BLaER1 (cell line): ENCODE measurements around the gene MEN1.

Source experiments
- H3K27ac ChIP-seq: shearing (Covaris generic); formaldehyde crosslinking; 2 replicates; pipeline ENCODE4 v1.8.1; 2022
- H3K27me3 ChIP-seq: shearing (Covaris generic); formaldehyde crosslinking; 2 replicates; pipeline ENCODE4 v1.8.1; 2022
- H3K36me3 ChIP-seq: shearing (Covaris generic); formaldehyde crosslinking; 2 replicates; pipeline ENCODE4 v1.8.1; 2022
- H3K4me1 ChIP-seq: shearing (Covaris generic); formaldehyde crosslinking; 2 replicates; pipeline ENCODE4 v1.8.1; 2022
- H3K4me2 ChIP-seq: shearing (Covaris generic); formaldehyde crosslinking; 2 replicates; pipeline ENCODE4 v1.8.1; 2022
- H3K4me3 ChIP-seq: shearing (Covaris generic); formaldehyde crosslinking; 2 replicates; pipeline ENCODE4 v1.8.1; 2022
- H3K9ac ChIP-seq: shearing (Covaris generic); formaldehyde crosslinking; 2 replicates; pipeline ENCODE4 v1.8.1; 2022
- H3K9me3 ChIP-seq: shearing (Covaris generic); formaldehyde crosslinking; 2 replicates; pipeline ENCODE4 v1.8.1; 2022
- H4K20me1 ChIP-seq: shearing (Covaris generic); formaldehyde crosslinking; 2 replicates; pipeline ENCODE4 v1.8.1; 2022
- Cebpa-rat ChIP-seq: shearing (Covaris generic); IDR thresholded peaks from 2 replicates; pipeline ENCODE4 v1.8.1; 2022

MEN1 gene

DNA sequence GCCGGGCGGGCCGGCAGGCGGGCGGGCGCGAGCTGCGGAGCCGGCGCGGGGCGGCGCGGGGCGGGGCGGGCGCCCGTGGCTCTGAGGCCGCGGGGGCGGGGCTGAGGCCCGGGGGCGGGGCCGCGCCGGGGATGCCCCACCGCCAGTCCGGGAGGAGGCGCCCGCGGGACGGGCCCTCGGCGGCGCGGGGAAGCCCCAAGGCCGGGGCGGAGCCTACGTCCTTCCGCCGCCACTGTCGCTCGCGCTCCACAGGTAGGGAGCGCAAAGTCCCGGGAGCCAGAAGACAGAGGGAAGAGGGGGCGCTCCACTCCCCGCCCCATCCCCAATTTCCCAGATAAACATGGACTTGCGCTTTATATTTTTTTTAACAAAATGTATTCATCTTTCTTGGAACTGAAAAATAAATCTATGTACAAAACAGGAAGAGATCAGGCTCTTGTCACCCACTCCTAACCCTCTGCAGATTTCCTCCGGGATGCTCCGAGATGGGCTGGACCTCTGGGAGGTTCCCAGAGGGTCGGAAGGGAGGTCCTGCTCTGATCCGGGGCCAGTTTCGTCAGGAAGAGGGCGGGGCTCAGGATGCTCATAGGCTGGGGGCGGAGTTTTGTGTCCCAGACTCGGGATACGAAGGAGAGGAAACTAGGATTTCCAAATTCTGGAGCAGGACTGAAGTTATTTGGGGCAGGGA, 7.0 kb downstream of the MEN1 start, which contains the start of gene MAP4K2:
MAP4K2 (minus strand) TSS at position 57 of the 688 bp plus-strand sequence. CDS start 65 bp downstream, outside the sequence.
- peaks cover 19% of the 10 kb centered on the region; the same call in 1 of the 2 replicates for H4K20me1 ChIP-seq
- peak within 1 kb of the TSS; percentile 100 for H3K4me2 ChIP-seq
- peak within 1 kb of the TSS; percentile 73 for H3K4me3 ChIP-seq
- peak within 1 kb of the TSS; percentile 89 for H3K27ac ChIP-seq
- H3K9ac ChIP-seq: peak within 1 kb of the TSS; percentile 75
- H3K4me1 ChIP-seq: peaks cover 71% of the 10 kb centered on the region
- H3K9me3 ChIP-seq: no peaks in the 10 kb centered on the region
- peaks cover 48% of the 10 kb centered on the region for H3K36me3 ChIP-seq
- H3K27me3 ChIP-seq: no peaks in the 10 kb centered on the region
- no peak for TF ChIP-seq Cebpa-rat

DNA sequence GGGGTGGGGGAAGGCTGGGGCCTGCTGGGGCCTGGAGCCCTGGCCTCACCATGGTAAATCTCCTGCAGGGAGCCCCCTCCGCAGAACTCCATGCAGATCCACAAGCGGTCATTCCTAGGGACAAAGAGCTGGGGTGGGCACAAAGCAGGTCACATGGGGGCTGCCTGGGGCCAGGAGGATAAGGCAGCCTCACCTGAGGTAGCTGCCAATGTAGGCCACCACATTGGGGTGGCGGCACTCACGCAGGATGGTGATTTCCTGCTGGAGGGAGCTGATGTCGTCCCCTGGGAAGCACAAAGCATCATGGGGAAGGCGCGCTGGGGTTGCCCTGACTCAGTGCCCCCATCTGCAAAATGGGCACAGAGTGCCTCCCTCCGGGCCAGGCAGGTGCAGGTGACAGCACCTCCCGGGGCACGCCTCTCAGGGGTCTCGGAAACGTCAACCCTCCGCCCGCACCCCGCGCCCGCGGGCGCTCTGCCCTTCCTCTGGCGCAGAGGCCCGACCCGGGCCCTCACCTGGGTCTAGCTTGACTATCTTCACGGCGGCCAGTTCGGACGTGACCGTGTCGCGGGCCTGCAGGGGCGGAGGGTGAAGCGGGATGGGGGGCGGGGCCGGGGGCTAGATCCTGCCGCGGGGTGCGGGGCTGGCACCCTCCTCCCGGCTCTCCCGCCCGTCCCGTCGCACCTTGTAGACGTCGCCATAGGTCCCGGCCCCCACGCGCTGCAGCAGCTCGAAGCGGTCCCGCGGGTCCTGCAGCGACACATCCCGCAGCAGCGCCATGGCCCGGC, 7.8 kb downstream of the MEN1 start:
- H3K27ac ChIP-seq: peak overlapping the region; percentile 89
- peaks cover 69% of the 10 kb centered on the region for H3K4me1 ChIP-seq
- peak overlapping the region; percentile 100 for H3K4me2 ChIP-seq
- peaks cover 12% of the 10 kb centered on the region; the same call in 1 of the 2 replicates for H4K20me1 ChIP-seq
- H3K4me3 ChIP-seq: peak overlapping the region; percentile 73
- H3K9me3 ChIP-seq: no peaks in the 10 kb centered on the region
- peaks cover 43% of the 10 kb centered on the region for H3K36me3 ChIP-seq
- peak overlapping the region; percentile 75 for H3K9ac ChIP-seq
- H3K27me3 ChIP-seq: no peaks in the 10 kb centered on the region
- TF ChIP-seq Cebpa-rat: no peak

DNA sequence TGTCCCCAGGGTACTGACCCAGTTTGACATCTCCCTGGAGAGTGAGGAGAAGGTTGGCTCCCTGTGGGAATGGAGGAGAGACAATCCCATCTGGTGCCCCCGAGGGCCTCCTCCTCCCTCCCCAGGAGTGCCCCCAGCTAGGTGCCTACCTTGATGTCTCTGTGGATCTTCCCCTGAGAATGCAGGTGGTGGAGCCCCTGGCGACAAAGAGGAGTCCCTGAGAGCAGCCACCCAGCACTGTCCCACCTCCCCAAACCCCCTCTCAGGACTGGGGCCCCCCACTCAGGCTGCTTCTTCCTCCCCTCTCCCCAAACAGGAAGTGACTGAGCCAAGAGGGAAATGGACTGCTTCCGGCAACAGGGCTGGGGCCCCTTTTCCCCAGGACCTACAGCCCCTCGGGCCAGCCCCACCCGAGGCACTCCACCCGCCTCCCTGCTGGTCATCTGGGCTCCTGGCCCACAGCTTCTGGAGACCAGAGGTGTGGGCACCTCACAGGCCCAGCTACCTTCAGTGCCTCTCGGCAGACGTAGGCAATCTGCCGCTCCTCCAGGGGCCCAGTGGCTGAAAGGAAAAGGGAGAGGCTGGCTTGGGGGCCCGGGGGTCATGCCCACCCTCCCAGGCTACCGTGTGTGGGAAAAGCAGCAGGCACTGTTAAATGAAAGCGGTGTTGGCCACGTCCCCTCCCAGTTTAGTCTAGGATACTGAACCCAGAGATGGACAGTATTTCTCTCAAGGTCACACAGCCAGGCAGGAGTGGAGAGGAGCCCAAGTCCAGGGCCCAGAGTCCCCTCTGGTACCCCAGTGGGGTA, 8.6 kb downstream of the MEN1 start:
- Histone ChIP-seq H3K27me3 (no peaks in the 10 kb centered on the region), H3K9me3 (no peaks in the 10 kb centered on the region), H3K4me2 (peak overlapping the region; percentile 100), H4K20me1 (0 out of 2 replicates have a peak, but pooled peaks cover 4% of the 10 kb centered on the region), H3K4me3 (peak overlapping the region; percentile 73), H3K4me1 (peaks cover 74% of the 10 kb centered on the region), H3K36me3 (peaks cover 43% of the 10 kb centered on the region), H3K27ac (peak overlapping the region; percentile 89), H3K9ac (peak overlapping the region; percentile 75)
- no peak for TF ChIP-seq Cebpa-rat

DNA sequence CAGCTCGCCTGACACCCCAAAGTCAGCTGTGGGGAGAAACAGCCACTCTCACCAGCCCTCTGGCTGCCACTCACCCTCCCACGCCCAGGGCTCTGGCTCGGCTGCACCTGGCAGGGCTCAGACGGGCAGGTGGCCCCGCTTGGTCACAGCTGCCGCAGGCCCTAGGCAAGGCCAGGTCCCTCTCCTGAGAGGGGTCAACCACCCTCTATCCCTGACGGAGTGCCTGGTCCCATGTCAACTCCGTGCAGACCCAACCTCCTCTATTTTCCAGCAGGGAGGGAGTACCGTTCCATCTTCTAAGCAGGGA, 9.2 kb downstream of the MEN1 start:
- Histone ChIP-seq H4K20me1 (0 out of 2 replicates have a peak, but pooled peaks cover 4% of the 10 kb centered on the region), H3K4me2 (peak overlapping the region; percentile 100), H3K9me3 (no peaks in the 10 kb centered on the region), H3K27ac (peak overlapping the region; percentile 89), H3K9ac (peak overlapping the region; percentile 75), H3K27me3 (no peaks in the 10 kb centered on the region), H3K4me1 (peaks cover 80% of the 10 kb centered on the region), H3K36me3 (peaks cover 43% of the 10 kb centered on the region), H3K4me3 (peak overlapping the region; percentile 73)
- TF ChIP-seq Cebpa-rat: no peak

DNA sequence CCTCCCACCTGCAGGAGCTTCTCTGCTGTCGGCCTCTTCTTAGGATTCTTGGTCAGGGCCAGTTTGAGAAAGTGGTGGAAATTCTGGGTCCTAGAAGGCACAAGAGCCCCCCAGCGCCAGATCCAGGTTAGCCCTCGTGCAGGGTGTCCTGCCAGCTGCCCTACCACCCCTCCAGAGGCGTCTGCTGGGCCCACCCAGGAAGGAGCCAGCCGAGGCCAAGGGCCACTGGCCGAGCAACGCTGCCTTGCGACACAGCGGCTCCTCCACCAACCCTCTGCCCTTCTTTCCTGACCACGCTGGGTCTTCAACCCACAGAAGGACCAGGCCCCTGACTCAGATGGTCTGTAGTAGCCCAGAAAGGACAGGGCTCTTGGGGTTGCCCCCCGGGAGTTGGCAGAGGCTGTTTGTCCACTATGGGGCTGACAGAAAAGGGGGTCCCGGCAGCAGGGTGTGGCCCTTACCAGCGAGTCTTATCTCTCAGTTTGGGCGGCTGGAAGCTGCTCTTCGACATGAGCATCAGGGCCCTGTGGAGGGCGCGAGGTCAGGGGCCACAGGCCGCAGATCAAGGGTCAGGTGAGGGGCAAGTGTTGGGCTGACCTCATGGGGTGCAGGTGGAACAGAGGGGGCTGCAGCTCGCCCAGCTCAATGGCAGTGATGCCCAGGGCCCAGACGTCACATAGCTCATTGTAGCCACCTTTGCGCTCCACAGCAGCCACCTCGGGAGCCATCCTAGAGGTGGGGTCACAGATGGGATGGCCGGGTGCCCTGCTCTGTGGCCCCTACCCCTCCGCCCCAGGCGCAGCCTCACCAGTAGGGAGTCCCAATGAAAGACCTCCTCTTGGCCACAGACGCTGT, 9.8 kb downstream of the MEN1 start:
- H3K27ac ChIP-seq: peak overlapping the region; percentile 89
- H3K4me1 ChIP-seq: peaks cover 86% of the 10 kb centered on the region
- peaks cover 43% of the 10 kb centered on the region for H3K36me3 ChIP-seq
- H3K27me3 ChIP-seq: no peaks in the 10 kb centered on the region
- no peaks in the 10 kb centered on the region for H3K9me3 ChIP-seq
- H3K4me3 ChIP-seq: peak overlapping the region; percentile 73
- peak overlapping the region; percentile 100 for H3K4me2 ChIP-seq
- H4K20me1 ChIP-seq: 0 out of 2 replicates have a peak, but pooled peaks cover 4% of the 10 kb centered on the region
- peak overlapping the region; percentile 75 for H3K9ac ChIP-seq
- no peak for TF ChIP-seq Cebpa-rat

DNA sequence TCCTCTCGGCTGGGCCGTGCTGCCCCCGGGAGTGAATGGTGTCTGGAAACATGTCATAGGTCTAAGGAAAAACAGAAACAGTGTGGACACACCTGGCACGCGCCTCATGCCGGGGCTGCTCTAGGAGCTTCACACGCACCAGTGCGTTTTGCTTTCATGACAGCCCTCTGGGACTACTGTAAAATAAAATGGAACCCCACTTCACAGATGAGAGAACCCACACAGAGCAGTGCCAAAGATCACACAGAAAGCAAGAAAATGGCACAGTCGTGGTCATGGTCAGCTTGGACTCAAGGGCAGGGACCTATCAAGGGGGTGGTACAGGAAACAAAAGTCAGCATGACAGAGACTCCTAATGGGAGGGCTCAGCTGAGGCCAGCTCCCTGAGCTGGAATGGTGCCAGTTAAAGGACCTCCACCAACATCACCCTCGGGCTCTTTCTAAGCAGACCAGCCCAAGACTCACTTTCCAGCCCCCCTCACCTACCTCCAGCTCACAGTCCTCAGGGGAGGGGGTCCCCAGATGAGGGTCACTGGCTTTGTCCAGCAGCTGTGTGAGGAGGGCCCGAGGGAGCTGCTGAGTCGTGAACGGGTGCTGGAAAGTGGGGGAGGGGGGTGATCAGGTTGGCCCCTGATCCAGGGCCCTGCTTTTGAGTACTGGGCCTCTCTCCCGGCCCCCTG, 10.6 kb downstream of the MEN1 start:
- peak overlapping the region; percentile 89 for H3K27ac ChIP-seq
- H3K4me1 ChIP-seq: peaks cover 91% of the 10 kb centered on the region
- peaks cover 35% of the 10 kb centered on the region for H3K36me3 ChIP-seq
- H3K4me2 ChIP-seq: peak overlapping the region; percentile 100
- 0 out of 2 replicates have a peak, but pooled peaks cover 4% of the 10 kb centered on the region for H4K20me1 ChIP-seq
- peak overlapping the region; percentile 73 for H3K4me3 ChIP-seq
- no peak for TF ChIP-seq Cebpa-rat
- peak overlapping the region; percentile 75 for H3K9ac ChIP-seq
- no peaks in the 10 kb centered on the region for H3K9me3 ChIP-seq
- H3K27me3 ChIP-seq: no peaks in the 10 kb centered on the region

DNA sequence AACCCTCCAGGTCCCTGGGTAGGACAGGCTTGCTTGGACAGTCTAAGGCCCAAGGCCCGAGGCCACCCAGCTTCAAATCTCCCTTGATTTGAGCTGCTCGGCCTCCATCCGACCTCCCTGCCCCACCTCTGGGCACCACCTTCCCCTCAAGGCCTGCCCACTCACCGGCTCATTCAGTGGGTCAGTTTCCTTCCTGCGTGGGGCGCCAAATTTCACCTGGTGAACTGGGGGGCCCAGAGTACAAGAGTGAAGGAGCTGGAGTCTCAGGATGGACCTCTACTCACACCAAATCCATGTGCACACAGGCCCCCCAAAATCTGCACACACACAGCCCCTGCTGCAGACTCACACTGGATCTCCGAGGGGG, 11.1 kb downstream of the MEN1 start:
- H3K9ac ChIP-seq: peak overlapping the region; percentile 15; the same call in 1 of the 2 replicates
- peak overlapping the region; percentile 73 for H3K4me3 ChIP-seq
- TF ChIP-seq Cebpa-rat: no peak
- H3K4me1 ChIP-seq: peaks cover 91% of the 10 kb centered on the region
- peaks cover 30% of the 10 kb centered on the region for H3K36me3 ChIP-seq
- H4K20me1 ChIP-seq: no peaks in the 10 kb centered on the region
- H3K4me2 ChIP-seq: peak overlapping the region; percentile 100
- H3K27ac ChIP-seq: peak overlapping the region; percentile 89
- no peaks in the 10 kb centered on the region for H3K27me3 ChIP-seq
- H3K9me3 ChIP-seq: no peaks in the 10 kb centered on the region

DNA sequence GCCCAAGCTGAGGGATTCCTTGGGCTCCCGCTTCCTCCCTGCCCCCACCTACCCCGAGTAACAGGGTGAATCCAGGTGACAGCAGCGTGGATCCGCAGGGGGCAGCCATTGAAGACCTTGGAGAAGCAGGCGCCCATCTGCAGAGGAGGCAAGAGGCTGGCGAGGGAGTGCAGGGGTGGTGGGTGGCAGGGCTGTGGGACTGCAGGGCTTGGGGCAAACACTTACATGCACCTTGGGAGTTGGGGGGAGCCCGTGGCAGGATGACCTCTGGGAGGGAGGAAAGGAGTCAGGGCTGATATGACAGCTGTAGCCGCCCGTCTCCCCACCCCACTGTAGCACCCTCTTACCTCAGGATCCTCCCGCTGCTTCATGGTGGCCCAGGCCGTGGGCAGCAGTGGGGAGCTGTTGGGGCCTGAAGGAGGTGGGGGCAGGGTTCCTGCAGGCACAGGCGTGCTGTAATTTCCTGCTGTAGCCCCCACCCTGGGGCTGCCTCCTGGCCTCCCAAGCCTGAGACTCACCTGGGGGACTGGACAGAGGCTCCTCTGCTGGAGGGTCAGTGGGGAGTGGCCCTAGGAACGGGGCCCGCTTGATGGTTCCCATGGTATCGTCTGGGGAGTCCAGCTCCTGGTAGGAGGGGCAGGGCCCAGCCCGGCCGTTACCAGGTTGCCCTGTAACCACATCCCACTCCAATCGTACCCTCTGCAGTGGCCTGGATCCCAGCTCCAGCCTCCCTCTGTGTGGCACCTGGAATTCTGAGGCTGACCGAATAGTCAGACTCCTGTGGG, 13.4 kb downstream of the MEN1 start:
- TF ChIP-seq Cebpa-rat: no peak

More for the DNA sequence above, 13.4 kb downstream of the MEN1 start:
- Histone ChIP-seq H3K27ac (peak overlapping the region; percentile 18; the same call in 1 of the 2 replicates), H3K27me3 (no peaks in the 10 kb centered on the region), H3K36me3 (peaks cover 32% of the 10 kb centered on the region), H3K9ac (no peak overlapping the region), H3K4me3 (no peak overlapping the region), H3K4me2 (peak overlapping the region; percentile 24), H3K4me1 (peaks cover 93% of the 10 kb centered on the region), H3K9me3 (no peaks in the 10 kb centered on the region), H4K20me1 (no peaks in the 10 kb centered on the region)
